ENCODE measurements around the gene TRABD2B. TPM values are rescaled to one million over a fixed set of nuclear protein-coding genes. Genes with fewer than 3 reads are reported as not detected.

TRABD2B gene
- total and polyA plus RNA-seq, 2 of the 4 experiments (the other 2 are of a cell fraction) = not detected

DNA sequence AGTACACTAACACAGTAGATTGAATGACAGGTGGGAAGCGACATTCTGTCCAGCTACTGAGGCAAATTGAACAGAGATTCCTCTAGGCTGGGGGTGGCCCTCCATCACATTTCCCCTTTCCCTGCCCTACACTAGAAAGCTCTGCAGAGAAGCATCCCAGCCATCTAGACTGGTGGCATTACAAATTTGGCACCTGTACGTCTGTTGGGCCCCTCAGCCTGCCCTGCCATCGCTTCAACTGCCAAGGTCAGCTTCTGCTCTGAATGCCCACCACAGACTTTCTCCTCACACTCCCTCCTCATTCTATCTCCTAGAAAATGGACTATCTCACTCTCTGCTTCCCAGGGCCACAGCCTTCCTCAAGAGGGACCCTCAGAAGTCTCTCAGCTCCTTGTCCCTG is 16.7 kb downstream of the TRABD2B start:
- dilution Hi-C loops (cut with HindIII; ENCODE audit: low sequenced_read_pairs, unreplicated experiment) = no loop called here
- Histone ChIP-seq H3K9me1 (ENCODE audit: insufficient read depth, low read length) (no peaks in the 10 kb centered on the region), H3K14ac (replicated peaks; ENCODE audit: low read depth, low read length) (no peak overlapping the region), H4K20me1 (ENCODE audit: insufficient read depth, low read length) (no peaks in the 10 kb centered on the region), H2BK20ac (ENCODE audit: low read depth, low read length) (no peak overlapping the region), H3K23ac (ENCODE audit: low read depth, low read length) (no peak overlapping the region), H2BK5ac (ENCODE audit: low read depth, low read length, poor library complexity, severe bottlenecking) (no peak overlapping the region), H4K5ac (ENCODE audit: low read depth, low read length) (no peak overlapping the region), H2BK15ac (ENCODE audit: low read depth, low read length) (no peak overlapping the region), H2AFZ (replicated peaks; ENCODE audit: low read length, poor library complexity) (no peak overlapping the region), H2AK5ac (ENCODE audit: low read depth, low read length) (no peak overlapping the region), H4K91ac (ENCODE audit: insufficient read depth, low read depth, low read length) (no peak overlapping the region), H2AK9ac (replicated peaks; ENCODE audit: low read depth, low read length, poor library complexity) (no peak overlapping the region), H3K27ac (ENCODE audit: insufficient read depth, low read length) (no peak overlapping the region), H3K4me3 (ENCODE audit: insufficient read depth, low read depth, low read length) (no peak overlapping the region), H2BK120ac (ENCODE audit: low read depth, low read length) (no peak overlapping the region), H3K56ac (ENCODE audit: extremely low read depth, insufficient read depth, low read length) (no peak overlapping the region), H3K9me3 (ENCODE audit: control insufficient read depth, insufficient read depth, low read length) (no peaks in the 10 kb centered on the region), H3K36me3 (ENCODE audit: control insufficient read depth, insufficient read depth, low read length) (no peaks in the 10 kb centered on the region), H3K4ac (ENCODE audit: low read depth, low read length) (no peak overlapping the region), H4K8ac (ENCODE audit: low read depth in 2 of 2, low read length in 2 of 2) (no peak overlapping the region), H3K79me1 (ENCODE audit: low read depth in 1 of 2, low read length in 2 of 2) (no peaks in the 10 kb centered on the region), H3K27me3 (ENCODE audit: control insufficient read depth, insufficient read depth, low read length) (peaks cover 3% of the 10 kb centered on the region; the same call in 1 of the 2 replicates), H3K4me2 (ENCODE audit: low read depth, low read length) (no peak overlapping the region), H3K9ac (ENCODE audit: low read depth, low read length) (no peak overlapping the region), H3K4me1 (ENCODE audit: control insufficient read depth, insufficient read depth, low read length) (no peaks in the 10 kb centered on the region), H3K18ac (ENCODE audit: low read depth, low read length) (no peak overlapping the region)
- in situ Hi-C loops (cut with MboI; ENCODE audit: low sequenced_read_pairs) = no loop called here
- no TSS peak for BruUV-seq (replicated peaks)
- intact Hi-C loops (cut with micrococcal nuclease) = no loop called here
- TF ChIP-seq, protein P1, sequence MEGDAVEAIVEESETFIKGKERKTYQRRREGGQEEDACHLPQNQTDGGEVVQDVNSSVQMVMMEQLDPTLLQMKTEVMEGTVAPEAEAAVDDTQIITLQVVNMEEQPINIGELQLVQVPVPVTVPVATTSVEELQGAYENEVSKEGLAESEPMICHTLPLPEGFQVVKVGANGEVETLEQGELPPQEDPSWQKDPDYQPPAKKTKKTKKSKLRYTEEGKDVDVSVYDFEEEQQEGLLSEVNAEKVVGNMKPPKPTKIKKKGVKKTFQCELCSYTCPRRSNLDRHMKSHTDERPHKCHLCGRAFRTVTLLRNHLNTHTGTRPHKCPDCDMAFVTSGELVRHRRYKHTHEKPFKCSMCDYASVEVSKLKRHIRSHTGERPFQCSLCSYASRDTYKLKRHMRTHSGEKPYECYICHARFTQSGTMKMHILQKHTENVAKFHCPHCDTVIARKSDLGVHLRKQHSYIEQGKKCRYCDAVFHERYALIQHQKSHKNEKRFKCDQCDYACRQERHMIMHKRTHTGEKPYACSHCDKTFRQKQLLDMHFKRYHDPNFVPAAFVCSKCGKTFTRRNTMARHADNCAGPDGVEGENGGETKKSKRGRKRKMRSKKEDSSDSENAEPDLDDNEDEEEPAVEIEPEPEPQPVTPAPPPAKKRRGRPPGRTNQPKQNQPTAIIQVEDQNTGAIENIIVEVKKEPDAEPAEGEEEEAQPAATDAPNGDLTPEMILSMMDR (conservative IDR thresholded peaks at IDR 0.05; ENCODE audit: low read depth, low read length) = no peak
- TF ChIP-seq SMC3 (IDR thresholded peaks at IDR 0.05; ENCODE audit: low read depth, low read length) (no peak), POLR2A (IDR thresholded peaks at IDR 0.05; ENCODE audit: low read depth, low read length) (no peak), BHLHE40 (IDR thresholded peaks at IDR 0.05; ENCODE audit: low read depth, low read length) (no peak), CHD1 (IDR thresholded peaks at IDR 0.05; ENCODE audit: low read depth, low read length) (no peak), RAD21 (IDR thresholded peaks at IDR 0.05; ENCODE audit: low read length) (no peak), MAZ (IDR thresholded peaks at IDR 0.05; ENCODE audit: borderline replicate concordance, low read depth, low read length) (no peak), MAFK (IDR thresholded peaks at IDR 0.05; ENCODE audit: low read depth, low read length) (no peak), MXI1 (IDR thresholded peaks at IDR 0.05; ENCODE audit: borderline replicate concordance, low read depth, low read length) (no peak), NFE2L2 (IDR thresholded peaks at IDR 0.05; ENCODE audit: low read depth, low read length) (no peak), CEBPB (IDR thresholded peaks at IDR 0.05; ENCODE audit: low read depth, low read length) (no peak), FOS (IDR thresholded peaks at IDR 0.05; ENCODE audit: low read depth, low read length) (no peak), RFX5 (IDR thresholded peaks at IDR 0.05; ENCODE audit: low read depth, low read length) (no peak), RCOR1 (IDR thresholded peaks at IDR 0.05; ENCODE audit: insufficient replicate concordance, low read length) (no peak)
- TF ChIP-seq, protein P2, sequence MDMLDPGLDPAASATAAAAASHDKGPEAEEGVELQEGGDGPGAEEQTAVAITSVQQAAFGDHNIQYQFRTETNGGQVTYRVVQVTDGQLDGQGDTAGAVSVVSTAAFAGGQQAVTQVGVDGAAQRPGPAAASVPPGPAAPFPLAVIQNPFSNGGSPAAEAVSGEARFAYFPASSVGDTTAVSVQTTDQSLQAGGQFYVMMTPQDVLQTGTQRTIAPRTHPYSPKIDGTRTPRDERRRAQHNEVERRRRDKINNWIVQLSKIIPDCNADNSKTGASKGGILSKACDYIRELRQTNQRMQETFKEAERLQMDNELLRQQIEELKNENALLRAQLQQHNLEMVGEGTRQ (IDR thresholded peaks at IDR 0.05; ENCODE audit: low read depth, low read length) = no peak
- TF ChIP-seq, protein P3, sequence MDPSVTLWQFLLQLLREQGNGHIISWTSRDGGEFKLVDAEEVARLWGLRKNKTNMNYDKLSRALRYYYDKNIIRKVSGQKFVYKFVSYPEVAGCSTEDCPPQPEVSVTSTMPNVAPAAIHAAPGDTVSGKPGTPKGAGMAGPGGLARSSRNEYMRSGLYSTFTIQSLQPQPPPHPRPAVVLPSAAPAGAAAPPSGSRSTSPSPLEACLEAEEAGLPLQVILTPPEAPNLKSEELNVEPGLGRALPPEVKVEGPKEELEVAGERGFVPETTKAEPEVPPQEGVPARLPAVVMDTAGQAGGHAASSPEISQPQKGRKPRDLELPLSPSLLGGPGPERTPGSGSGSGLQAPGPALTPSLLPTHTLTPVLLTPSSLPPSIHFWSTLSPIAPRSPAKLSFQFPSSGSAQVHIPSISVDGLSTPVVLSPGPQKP (IDR thresholded peaks at IDR 0.05; ENCODE audit: borderline replicate concordance, low read depth, low read length) = no peak
- CTCF ChIA-PET = no interaction called here
- POLR2A ChIA-PET (ENCODE audit: unreplicated experiment) = no interaction called here
- ATAC-seq (ENCODE audit: low read depth) = no peak
- WGBS, 2 experiments (ENCODE audit: extremely low coverage in 2 of 2, insufficient read length in 1 of 2) = no CpG with 5 or more reads among the region's 3 CpGs
- DNase-seq = no peak
